Common myeloid progenitor, CD34-positive (primary cell): ENCODE data around the gene ERGIC2.
A peak's percentile ranks its signal among the peaks of the same experiment; 100 is the strongest.
"Not testable (repeated sequence)": the region's sequence is repeated elsewhere in the genome, so short reads cannot be mapped to it uniquely, and the experiment has no call there.

Experiments used
- CTCF ChIA-PET: fragments of 350-600 bp; sonication (Branson Sonifier 250); formaldehyde crosslinking; loops from one replicate; lab custom pipeline; 2021; ENCODE audit warnings: antibody characterized with exemption; lab: Charles Lee
- POLR2A ChIA-PET: fragments of 350-600 bp; sonication (Branson Sonifier 250); formaldehyde crosslinking; loops from one replicate; lab custom pipeline; 2021; ENCODE audit warnings: antibody characterized with exemption; lab: Charles Lee
- DNase-seq, 3 donors: peaks; one replicate each; pipeline versions ENCODE4 v3.0.0 to v3.0.0-alpha.2; 2013
- H3K27ac ChIP-seq, 2 experiments: 1 replicate in 1 of 2; 2 replicates in 1 of 2; pipeline ENCODE4 v1.7.0; 2013; ENCODE audit warnings: inconsistent platforms in 2 of 2, low read length in 2 of 2, mild to moderate bottlenecking in 2 of 2, low read depth in 1 of 2, moderate library complexity in 1 of 2; ENCODE audit not compliant: severe bottlenecking in 2 of 2, insufficient read depth in 1 of 2, poor library complexity in 1 of 2
- H3K27me3 ChIP-seq, 5 experiments: replicated peaks in 2 of 5; 1 replicate in 3 of 5; 2 replicates in 2 of 5; pipeline versions ENCODE4 v1.6.1 to v1.7.0; 2013; ENCODE audit warnings: low read length in 4 of 5, mild to moderate bottlenecking in 2 of 5, moderate library complexity in 2 of 5, inconsistent platforms in 1 of 5; ENCODE audit not compliant: insufficient read depth in 5 of 5, control insufficient read depth in 4 of 5
- H3K36me3 ChIP-seq, 4 experiments: 1 replicate in 2 of 4; 2 replicates in 2 of 4; pipeline versions ENCODE4 v1.6.1 to v1.7.0; 2013; ENCODE audit warnings: low read length in 3 of 4, control low read depth in 1 of 4, mild to moderate bottlenecking in 1 of 4; ENCODE audit not compliant: control insufficient read depth in 4 of 4, insufficient read depth in 4 of 4
- H3K4me1 ChIP-seq, 4 experiments: 1 replicate in 3 of 4; 2 replicates in 1 of 4; pipeline versions ENCODE4 v1.6.1 to v1.7.1; 2013; ENCODE audit warnings: low read length in 3 of 4, mild to moderate bottlenecking in 3 of 4, control low read depth in 1 of 4, inconsistent platforms in 1 of 4, moderate library complexity in 1 of 4; ENCODE audit not compliant: control insufficient read depth in 4 of 4, insufficient read depth in 4 of 4; ENCODE audit errors: control extremely low read depth in 1 of 4
- H3K4me3 ChIP-seq, 7 experiments: 1 replicate in 4 of 7; 2 replicates in 3 of 7; pipeline versions ENCODE4 v1.5.1 to v1.7.0; 2013; ENCODE audit warnings: mild to moderate bottlenecking in 7 of 7, low read length in 6 of 7, moderate library complexity in 6 of 7, inconsistent platforms in 2 of 7, low read depth in 2 of 7, control low read depth in 1 of 7; ENCODE audit not compliant: insufficient read depth in 4 of 7, control insufficient read depth in 1 of 7; ENCODE audit errors: extremely low read depth in 1 of 7
- H3K9me3 ChIP-seq, 5 experiments: 1 replicate in 4 of 5; 2 replicates in 1 of 5; pipeline versions ENCODE4 v1.6.1 to v1.7.1; 2013; ENCODE audit warnings: low read length in 4 of 5, mild to moderate bottlenecking in 2 of 5, inconsistent platforms in 1 of 5, low read depth in 1 of 5, moderate library complexity in 1 of 5; ENCODE audit not compliant: control insufficient read depth in 4 of 5, insufficient read depth in 2 of 5; ENCODE audit errors: control extremely low read depth in 1 of 5
- WGBS: methylation state at CpG from one replicate; pipeline ENCODE4 v1.1.5; 2013; ENCODE audit not compliant: insufficient coverage; 5-methylcytosine and 5-hydroxymethylcytosine counted together

The ERGIC2 gene

GRCh38 chr12:29290475-29290874 lies 90.5 kb downstream of the ERGIC2 start:
- H3K27ac ChIP-seq, POLR2A ChIA-PET, H3K4me3 ChIP-seq, H3K36me3 ChIP-seq, DNase-seq, H3K9me3 ChIP-seq, H3K27me3 ChIP-seq: not testable (repeated sequence)
- peaks cover 0 to 18% (median 3%) of the 10 kb centered on the region in 4 experiments for H3K4me1 ChIP-seq
- CTCF ChIA-PET: interaction anchor here (0.7 kb wide), 2 partner anchors 11 kb away, joined by 3 read pairs; no protein-coding TSS in a partner anchor

DNA sequence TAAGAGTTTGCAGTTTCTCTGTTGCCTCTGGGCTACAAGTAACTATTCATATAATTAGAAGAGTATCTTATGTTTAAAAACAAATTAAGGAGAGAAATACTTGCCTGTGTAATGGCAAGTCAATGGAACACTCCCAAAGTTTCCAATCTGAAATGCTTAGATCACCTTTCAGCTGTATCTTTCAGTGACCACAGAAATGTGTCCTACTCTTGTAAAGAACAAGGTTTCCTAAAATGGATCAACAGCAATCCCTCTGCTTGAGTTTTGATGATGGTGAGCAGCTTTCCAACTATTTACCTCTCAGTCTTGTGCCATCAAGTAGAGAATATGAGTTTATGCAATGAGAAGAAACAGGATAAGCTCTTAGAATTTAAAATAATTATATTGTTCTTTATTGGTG lies 92.9 kb downstream of the ERGIC2 start:
- Histone ChIP-seq H3K4me1 (peaks cover 2 to 26% (median 6%) of the 10 kb centered on the region in 4 experiments), H3K36me3 (peaks cover 0 to 8% (median 4%) of the 10 kb centered on the region in 4 experiments), H3K9me3 (peaks cover 0 to 5% (median 4%) of the 10 kb centered on the region in 5 experiments), H3K4me3 (no peak overlapping the region), H3K27me3 (no peaks in the 10 kb centered on the region), H3K27ac (no peak overlapping the region)
- DNase-seq: no peak
- POLR2A ChIA-PET: interaction anchor here (0.6 to 0.7 kb wide), 2 partner anchors 46 to 138 kb away, joined by 3 read pairs; no protein-coding TSS in a partner anchor
- CTCF ChIA-PET: interaction anchor here (0.7 to 6.0 kb wide), 8 partner anchors 11 to 81 kb away, joined by 3 to 43 read pairs (median 4); no protein-coding TSS in a partner anchor

- CTCF ChIA-PET: interaction anchor here (1.2 to 6.0 kb wide), 6 partner anchors 11 to 68 kb away, joined by 3 to 43 read pairs (median 4); no protein-coding TSS in a partner anchor
- Histone ChIP-seq H3K27ac (no peak overlapping the region), H3K4me1 (peaks cover 3 to 30% (median 8%) of the 10 kb centered on the region in 4 experiments), H3K9me3 (peaks cover 0 to 5% (median 4%) of the 10 kb centered on the region in 5 experiments), H3K27me3 (no peaks in the 10 kb centered on the region), H3K4me3 (no peak overlapping the region), H3K36me3 (peaks cover 0 to 8% (median 4%) of the 10 kb centered on the region in 4 experiments)
- POLR2A ChIA-PET: interaction anchor here (0.6 to 0.7 kb wide), 2 partner anchors 45 to 138 kb away, joined by 3 read pairs; no protein-coding TSS in a partner anchor
- DNase-seq: peak in 1 of 3 donors; percentile 22
- WGBS: 71% methylated on average over 1 of the region's 1 CpG
These were observed 93.3 kb downstream of the ERGIC2 start for GRCh38 chr12:29287622-29288021.
